ENCODE results near the gene HEBP1.

Gene HEBP1

GRCh38 chr12:12946686-12947355 lies 53.2 kb downstream of the HEBP1 start:
- DNase-seq, result no peak

- no peak for DNase-seq
These were observed 54.5 kb downstream of the HEBP1 start for GRCh38 chr12:12945591-12945990.

- no peak for DNase-seq
These were observed 56.3 kb downstream of the HEBP1 start for GRCh38 chr12:12943586-12944260.

- DNase-seq, result no peak
These were observed 58.4 kb downstream of the HEBP1 start for GRCh38 chr12:12941450-12942350.

- DNase-seq, result no peak
These were observed 60.2 kb downstream of the HEBP1 start for GRCh38 chr12:12939888-12940287.

GRCh38 chr12:12938541-12938940 lies 61.5 kb downstream of the HEBP1 start:
- DNase-seq, result no peak

- no peak for DNase-seq
These were observed 63.0 kb downstream of the HEBP1 start for GRCh38 chr12:12936983-12937491.

- DNase-seq, result no peak
These were observed 65.5 kb downstream of the HEBP1 start for GRCh38 chr12:12934556-12934955.

GRCh38 chr12:12933742-12934141 lies 66.3 kb downstream of the HEBP1 start:
- no peak for DNase-seq

GRCh38 chr12:12930633-12931219 lies 69.3 kb downstream of the HEBP1 start:
- DNase-seq, result no peak

GRCh38 chr12:12929696-12930095 lies 70.4 kb downstream of the HEBP1 start:
- no peak for DNase-seq

GRCh38 chr12:12927211-12928079 lies 72.6 kb downstream of the HEBP1 start:
- no peak for DNase-seq

GRCh38 chr12:12926571-12927071 lies 73.4 kb downstream of the HEBP1 start:
- no peak for DNase-seq

GRCh38 chr12:12925388-12925787 lies 74.7 kb downstream of the HEBP1 start:
- no peak for DNase-seq

Measured in DMS79 treated with DMSO at 0.1 percent for 48 hours (cell line).